Type B pancreatic cell (in vitro differentiated cells): ENCODE measurements around the gene SHF. TPM values are rescaled to one million over a fixed set of nuclear protein-coding genes. Genes with fewer than 3 reads are reported as not detected.
"Not testable (repeated sequence)": the region's sequence is repeated elsewhere in the genome, so short reads cannot be mapped to it uniquely, and the experiment has no call there.

Experiments
- DNase-seq: peaks from one replicate; pipeline ENCODE4 v3.0.0; 2021; ENCODE audit warnings: mixed read lengths; ENCODE audit not compliant: unreplicated experiment; ENCODE audit errors: extremely low spot score
- H3K27ac Mint-ChIP-seq: 2 replicates; pipeline ENCODE4 v1.8.0; 2021; ENCODE audit warnings: mild to moderate bottlenecking, mixed read lengths
- H3K27me3 Mint-ChIP-seq: 2 replicates; pipeline ENCODE4 v1.8.0; 2021; ENCODE audit warnings: mixed read lengths
- H3K36me3 Mint-ChIP-seq: 2 replicates; pipeline ENCODE4 v1.8.0; 2021; ENCODE audit warnings: mixed read lengths
- H3K4me1 Mint-ChIP-seq: one replicate; pipeline ENCODE4 v1.8.0; 2021; ENCODE audit warnings: mixed read lengths; ENCODE audit not compliant: unreplicated experiment
- H3K4me3 Mint-ChIP-seq: 2 replicates; pipeline ENCODE4 v1.8.0; 2021; ENCODE audit warnings: mild to moderate bottlenecking, mixed read lengths
- H3K9me3 Mint-ChIP-seq: 2 replicates; pipeline ENCODE4 v1.8.0; 2021; ENCODE audit warnings: mixed read lengths
- total RNA-seq: library from RNA; stranded (reverse); gene quantifications from 2 replicates; pipeline ENCODE4 v1.2.1, GENCODE V29; 2021; ENCODE audit warnings: low replicate concordance
- TF ChIP-seq, protein P1 (sequence below): fragments of 200-600 bp; sonication (generic); conservative IDR thresholded peaks from 2 replicates; pipeline ENCODE4 v1.5.0; 2021; ENCODE audit warnings: antibody characterized with exemption, mild to moderate bottlenecking

Gene SHF
- total RNA-seq, 1 donor from 2014 or later = 29.0 TPM

DNA sequence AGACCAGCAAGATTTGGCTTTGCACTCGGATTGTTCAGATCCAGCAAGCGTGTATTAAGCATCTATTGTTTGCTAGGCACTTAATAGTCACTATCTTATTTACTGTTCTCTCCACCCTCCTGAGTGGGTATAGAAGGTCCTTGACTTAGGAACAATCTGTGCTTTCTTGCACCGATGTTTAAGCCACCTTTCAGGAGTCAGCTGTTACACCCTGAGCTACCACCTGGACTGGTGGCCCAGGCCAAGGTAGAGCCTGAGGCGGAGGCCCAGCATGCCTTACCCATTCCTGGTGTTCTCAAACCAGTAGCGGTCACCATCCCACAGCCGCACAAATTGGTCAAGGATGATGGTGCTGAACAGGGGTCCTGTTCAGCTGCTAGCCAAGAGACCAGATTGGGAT is 48.0 kb downstream of the SHF start:
- no peak overlapping the region for H3K4me3 Mint-ChIP-seq

GRCh38 chr15:45138814-45139765 is 48.7 kb downstream of the SHF start:
- DNase-seq = no peak
- Mint-ChIP-seq H3K36me3 (no peaks in the 10 kb centered on the region), H3K4me3 (no peak overlapping the region), H3K27ac (no peak overlapping the region), H3K27me3 (peaks cover 23% of the 10 kb centered on the region), H3K4me1 (no peaks in the 10 kb centered on the region), H3K9me3 (no peaks in the 10 kb centered on the region)
- TF ChIP-seq, protein P1, sequence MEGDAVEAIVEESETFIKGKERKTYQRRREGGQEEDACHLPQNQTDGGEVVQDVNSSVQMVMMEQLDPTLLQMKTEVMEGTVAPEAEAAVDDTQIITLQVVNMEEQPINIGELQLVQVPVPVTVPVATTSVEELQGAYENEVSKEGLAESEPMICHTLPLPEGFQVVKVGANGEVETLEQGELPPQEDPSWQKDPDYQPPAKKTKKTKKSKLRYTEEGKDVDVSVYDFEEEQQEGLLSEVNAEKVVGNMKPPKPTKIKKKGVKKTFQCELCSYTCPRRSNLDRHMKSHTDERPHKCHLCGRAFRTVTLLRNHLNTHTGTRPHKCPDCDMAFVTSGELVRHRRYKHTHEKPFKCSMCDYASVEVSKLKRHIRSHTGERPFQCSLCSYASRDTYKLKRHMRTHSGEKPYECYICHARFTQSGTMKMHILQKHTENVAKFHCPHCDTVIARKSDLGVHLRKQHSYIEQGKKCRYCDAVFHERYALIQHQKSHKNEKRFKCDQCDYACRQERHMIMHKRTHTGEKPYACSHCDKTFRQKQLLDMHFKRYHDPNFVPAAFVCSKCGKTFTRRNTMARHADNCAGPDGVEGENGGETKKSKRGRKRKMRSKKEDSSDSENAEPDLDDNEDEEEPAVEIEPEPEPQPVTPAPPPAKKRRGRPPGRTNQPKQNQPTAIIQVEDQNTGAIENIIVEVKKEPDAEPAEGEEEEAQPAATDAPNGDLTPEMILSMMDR = no peak

More for the DNA sequence above, 48.0 kb downstream of the SHF start:
- peaks cover 3% of the 10 kb centered on the region for H3K4me1 Mint-ChIP-seq
- no peaks in the 10 kb centered on the region for H3K36me3 Mint-ChIP-seq
- H3K27ac Mint-ChIP-seq = no peak overlapping the region
- H3K9me3 Mint-ChIP-seq = no peaks in the 10 kb centered on the region
- H3K27me3 Mint-ChIP-seq = peaks cover 16% of the 10 kb centered on the region
- no peak for DNase-seq
- TF ChIP-seq, protein P1 = no peak

DNA sequence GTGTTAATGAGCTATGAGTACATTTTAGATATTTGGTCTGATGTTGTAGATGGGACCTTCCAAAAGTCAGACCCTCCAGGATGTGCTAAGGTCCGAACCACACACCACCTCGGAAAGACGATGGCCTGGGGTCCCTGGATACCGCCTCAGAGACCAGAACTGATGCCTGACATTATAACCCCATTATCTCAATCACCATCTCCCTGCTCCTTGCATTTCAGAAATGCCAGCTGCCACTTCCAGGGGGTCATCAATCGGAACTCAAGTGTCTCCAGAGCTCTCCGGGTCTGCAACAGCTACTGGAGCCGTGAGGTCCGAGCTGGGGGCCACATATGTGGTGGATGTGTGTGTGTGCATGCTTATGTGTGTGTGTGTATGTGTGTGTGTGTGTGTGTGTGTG is 50.1 kb downstream of the SHF start:
- peaks cover 37% of the 10 kb centered on the region for H3K27me3 Mint-ChIP-seq
- no peaks in the 10 kb centered on the region for H3K36me3 Mint-ChIP-seq
- peaks cover 5% of the 10 kb centered on the region for H3K4me1 Mint-ChIP-seq
- H3K27ac Mint-ChIP-seq = no peak overlapping the region
- no peak for DNase-seq
- no peak overlapping the region for H3K4me3 Mint-ChIP-seq
- TF ChIP-seq, protein P1 = no peak
- H3K9me3 Mint-ChIP-seq = no peaks in the 10 kb centered on the region

GRCh38 chr15:45136378-45136764 is 51.4 kb downstream of the SHF start:
- Mint-ChIP-seq H3K36me3 (no peaks in the 10 kb centered on the region), H3K27ac (no peak overlapping the region), H3K27me3 (peaks cover 50% of the 10 kb centered on the region), H3K4me1 (peaks cover 5% of the 10 kb centered on the region), H3K4me3 (no peak overlapping the region), H3K9me3 (no peaks in the 10 kb centered on the region)
- TF ChIP-seq, protein P1 = peak; percentile 26
- DNase-seq = no peak

GRCh38 chr15:45135705-45136377 is 51.9 kb downstream of the SHF start:
- not testable (repeated sequence) for H3K36me3 Mint-ChIP-seq, H3K27ac Mint-ChIP-seq, H3K4me3 Mint-ChIP-seq, H3K9me3 Mint-ChIP-seq, DNase-seq, H3K4me1 Mint-ChIP-seq
- H3K27me3 Mint-ChIP-seq = peaks cover 55% of the 10 kb centered on the region
